ENCODE data around the gene WDR53. TPM values are rescaled to one million over a fixed set of nuclear protein-coding genes. Genes with fewer than 3 reads are reported as not detected.
"Not testable (repeated sequence)": the region's sequence is repeated elsewhere in the genome, so short reads cannot be mapped to it uniquely, and the experiment has no call there.

Gene WDR53
- total and polyA plus RNA-seq, 10 donors, result 6.2 to 17.7 (median 13.3) TPM

GRCh38 chr3:196525141-196525540 is 43.2 kb downstream of the WDR53 start:
- Histone ChIP-seq H3K4me3 (no peak overlapping the region), H3K36me3 (no peaks in the 10 kb centered on the region), H3K27ac (no peak overlapping the region), H3K4me1 (peaks cover 0 to 15% (median 3%) of the 10 kb centered on the region in 6 donors), H3K27me3 (replicated peaks in 1 of 7) (peaks cover 0 to 8% (median 0%) of the 10 kb centered on the region in 7 donors), H3K9me3 (peaks cover 4 to 31% (median 28%) of the 10 kb centered on the region in 8 donors)
- no peak for DNase-seq
- intact Hi-C loops (cut with DNase I; ENCODE audit: low total_unique reads), result no loop called here
- TF ChIP-seq CTCF (IDR thresholded peaks at IDR 0.05 in 8 of 11, conservative IDR thresholded peaks at IDR 0.05 in 3 of 11), result no peak
- no peak for TF ChIP-seq POLR2A (IDR thresholded peaks at IDR 0.05)
- no peak for TF ChIP-seq POLR2AphosphoS5 (IDR thresholded peaks at IDR 0.05)
- 71 to 90% (median 82%) methylated on average over 4 of the region's 4 CpGs for WGBS, 5 donors

DNA sequence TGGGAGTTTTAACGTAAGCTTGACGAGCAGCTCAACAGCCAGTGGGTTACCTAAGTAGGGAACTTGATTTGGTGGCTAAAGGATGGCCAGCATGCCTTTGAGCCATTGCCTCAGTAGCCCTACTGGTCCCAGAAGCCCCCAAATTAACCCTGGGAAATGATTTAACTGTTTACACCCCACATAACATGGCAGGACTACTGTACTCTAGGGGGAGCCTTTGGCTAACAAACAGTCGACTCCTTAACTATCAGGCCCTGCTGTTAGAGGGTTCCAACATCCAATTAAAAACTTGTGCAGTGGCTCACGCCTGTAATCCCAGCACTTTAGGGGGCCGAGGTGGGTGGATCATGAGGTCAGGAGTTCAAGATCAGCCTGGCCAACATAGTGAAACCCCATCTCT is 43.8 kb downstream of the WDR53 start:
- no peak for TF ChIP-seq POLR2AphosphoS5 (IDR thresholded peaks at IDR 0.05)
- TF ChIP-seq POLR2A (IDR thresholded peaks at IDR 0.05), result no peak
- TF ChIP-seq CTCF (IDR thresholded peaks at IDR 0.05 in 8 of 11, conservative IDR thresholded peaks at IDR 0.05 in 3 of 11), result no peak
- peaks cover 0 to 15% (median 3%) of the 10 kb centered on the region in 6 donors for H3K4me1 ChIP-seq
- 49 to 69% (median 64%) methylated on average over 5 of the region's 5 CpGs for WGBS, 5 donors
- no peak overlapping the region for H3K4me3 ChIP-seq
- no peak for DNase-seq
- H3K36me3 ChIP-seq, result no peaks in the 10 kb centered on the region
- no peak overlapping the region for H3K27ac ChIP-seq
- H3K27me3 ChIP-seq (replicated peaks in 1 of 7), result peaks cover 0 to 8% (median 0%) of the 10 kb centered on the region in 7 donors
- H3K9me3 ChIP-seq, result peaks cover 10 to 38% (median 34%) of the 10 kb centered on the region in 8 donors
- intact Hi-C loops (cut with DNase I; ENCODE audit: low total_unique reads), result loop anchor here (5.0 kb wide), 1 partner anchor 272 kb away; no protein-coding TSS in a partner anchor

DNA sequence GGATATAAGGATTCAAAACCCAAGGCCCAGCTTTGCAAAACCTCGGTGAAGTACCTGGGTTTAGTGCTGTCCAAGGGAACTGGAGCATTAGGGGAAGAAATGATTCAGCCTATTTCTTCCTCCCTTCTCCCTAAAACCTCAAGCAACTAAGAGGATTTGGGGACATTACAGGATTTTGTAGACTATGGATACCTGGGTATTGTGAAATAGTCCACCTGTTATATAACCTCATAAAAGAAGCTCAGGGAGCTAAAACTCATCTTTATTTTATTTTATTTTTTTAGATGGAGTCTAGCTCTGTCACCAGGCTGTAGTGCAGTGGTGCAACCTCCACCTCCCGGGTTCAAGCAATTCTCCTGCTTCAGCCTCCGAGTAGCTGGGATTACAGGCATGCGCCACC is 44.5 kb downstream of the WDR53 start:
- Histone ChIP-seq H3K9me3 (peaks cover 15 to 44% (median 41%) of the 10 kb centered on the region in 8 donors), H3K4me3 (no peak overlapping the region), H3K4me1 (peaks cover 0 to 10% (median 2%) of the 10 kb centered on the region in 6 donors), H3K27me3 (replicated peaks in 1 of 7) (peaks cover 0 to 8% (median 0%) of the 10 kb centered on the region in 7 donors), H3K27ac (no peak overlapping the region), H3K36me3 (no peaks in the 10 kb centered on the region)
- DNase-seq, result no peak
- WGBS, 5 donors, result 91 to 98% (median 94%) methylated on average over 4 of the region's 4 CpGs
- TF ChIP-seq POLR2AphosphoS5 (IDR thresholded peaks at IDR 0.05), result no peak
- TF ChIP-seq POLR2A (IDR thresholded peaks at IDR 0.05), result no peak
- no peak for TF ChIP-seq CTCF (IDR thresholded peaks at IDR 0.05 in 8 of 11, conservative IDR thresholded peaks at IDR 0.05 in 3 of 11)
- intact Hi-C loops (cut with DNase I; ENCODE audit: low total_unique reads), result loop anchor here (5.0 kb wide), 1 partner anchor 272 kb away; no protein-coding TSS in a partner anchor

DNA sequence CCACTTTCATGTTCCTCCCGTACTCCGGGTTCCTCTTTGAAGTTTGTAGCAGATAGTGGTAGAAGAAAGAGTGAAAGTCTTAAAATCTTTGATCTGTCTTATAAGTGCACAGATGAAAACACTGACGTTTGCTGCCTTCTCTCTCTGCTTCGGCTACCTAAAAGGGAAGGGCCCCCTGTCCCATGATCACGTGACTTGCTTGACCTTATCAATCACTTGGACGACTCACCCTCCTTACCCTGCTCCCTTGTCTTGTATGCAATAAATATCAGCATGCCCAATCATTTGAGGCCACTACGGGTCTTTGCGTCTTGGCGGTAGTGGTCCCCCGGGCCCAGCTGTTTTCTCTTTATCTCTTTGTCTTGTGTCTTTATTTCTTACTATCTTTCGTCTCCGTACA is 47.1 kb downstream of the WDR53 start:
- not testable (repeated sequence) for H3K27ac ChIP-seq; H3K4me3 ChIP-seq; H3K27me3 ChIP-seq (replicated peaks in 1 of 7); H3K36me3 ChIP-seq; DNase-seq; H3K4me1 ChIP-seq
- 83 to 95% (median 90%) methylated on average over 12 of the region's 12 CpGs for WGBS, 5 donors
- H3K9me3 ChIP-seq, result peaks cover 15 to 70% (median 66%) of the 10 kb centered on the region in 8 donors
- intact Hi-C loops (cut with DNase I; ENCODE audit: low total_unique reads), result loop anchor here (5.0 kb wide), 1 partner anchor 269 kb away; no protein-coding TSS in a partner anchor

Data from spleen (tissue), 11 donors.